Neural progenitor cell (in vitro differentiated cells): ENCODE results near the gene MACROD2. TPM values are rescaled to one million over a fixed set of nuclear protein-coding genes. Genes with fewer than 3 reads are reported as not detected.

ENCODE experiments used
- DNase-seq: peaks from one replicate; pipeline ENCODE4 v3.0.0-alpha.2; 2016; ENCODE audit warnings: low spot score
- H2AFZ ChIP-seq: fragments of 200-600 bp; sonication (generic); replicated peaks from 2 replicates; pipeline ENCODE4 v1.6.1; 2016; ENCODE audit warnings: antibody characterized with exemption
- H3F3A ChIP-seq: fragments of 200-600 bp; sonication (generic); 2 replicates; pipeline ENCODE4 v1.6.1; 2016; ENCODE audit warnings: antibody characterized with exemption, low read depth
- H3K27ac ChIP-seq: fragments of 200-600 bp; sonication (generic); 2 replicates; pipeline ENCODE4 v1.5.1; 2016; ENCODE audit warnings: mild to moderate bottlenecking
- H3K27me3 ChIP-seq: fragments of 200-600 bp; sonication (generic); 2 replicates; pipeline ENCODE4 v1.6.1; 2016; ENCODE audit warnings: mild to moderate bottlenecking, moderate library complexity
- H3K36me3 ChIP-seq: fragments of 200-600 bp; sonication (generic); 2 replicates; pipeline ENCODE4 v1.5.1; 2016
- H3K4me1 ChIP-seq: fragments of 200-600 bp; sonication (generic); 2 replicates; pipeline ENCODE4 v1.6.1; 2016; ENCODE audit warnings: mixed run types
- H3K4me2 ChIP-seq: fragments of 200-600 bp; sonication (generic); 2 replicates; pipeline ENCODE4 v1.6.1; 2016
- H3K4me3 ChIP-seq: fragments of 200-600 bp; sonication (generic); 2 replicates; pipeline ENCODE4 v1.5.1; 2016
- H3K79me2 ChIP-seq: fragments of 200-600 bp; sonication (generic); 2 replicates; pipeline ENCODE4 v1.6.1; 2016; ENCODE audit warnings: low read depth
- H3K9ac ChIP-seq: fragments of 200-600 bp; sonication (generic); 2 replicates; pipeline ENCODE4 v1.6.1; 2016
- H3K9me3 ChIP-seq: fragments of 200-600 bp; sonication (generic); 2 replicates; pipeline ENCODE4 v1.5.1; 2016; ENCODE audit warnings: low read depth
- H4K20me1 ChIP-seq: fragments of 200-600 bp; sonication (generic); 2 replicates; pipeline ENCODE4 v1.6.1; 2016; ENCODE audit warnings: low read depth
- H3K27ac Mint-ChIP-seq: 3 replicates; pipeline ENCODE4 v1.8.0; 2021; ENCODE audit warnings: mixed read lengths
- H3K27me3 Mint-ChIP-seq: 2 replicates; pipeline ENCODE4 v1.8.0; 2022; ENCODE audit warnings: low read depth, mild to moderate bottlenecking, inconsistent platforms, moderate library complexity, mixed read lengths; ENCODE audit not compliant: insufficient read depth
- H3K36me3 Mint-ChIP-seq: 3 replicates; pipeline ENCODE4 v1.8.0; 2021; ENCODE audit warnings: mixed read lengths
- H3K4me1 Mint-ChIP-seq: 3 replicates; pipeline ENCODE4 v1.8.0; 2021; ENCODE audit warnings: mixed read lengths
- H3K4me3 Mint-ChIP-seq: 3 replicates; pipeline ENCODE4 v1.8.0; 2021; ENCODE audit warnings: mild to moderate bottlenecking, moderate library complexity, mixed read lengths
- H3K9me3 Mint-ChIP-seq: 3 replicates; pipeline ENCODE4 v1.8.0; 2020; ENCODE audit warnings: mixed read lengths
- CTCF ChIP-seq: fragments of 200-600 bp; sonication (generic); IDR thresholded peaks from 2 replicates; pipeline ENCODE4 v1.5.1; 2017; ENCODE audit warnings: antibody characterized with exemption, mild to moderate bottlenecking
- EZH2 ChIP-seq: fragments of 200-600 bp; sonication (generic); IDR thresholded peaks from 2 replicates; pipeline ENCODE4 v1.6.1; 2017; ENCODE audit warnings: antibody characterized with exemption, mild to moderate bottlenecking, moderate library complexity
- EZH2phosphoT487 ChIP-seq: fragments of 200-600 bp; sonication (generic); IDR thresholded peaks from 2 replicates; pipeline ENCODE4 v1.6.1; 2017; ENCODE audit warnings: antibody characterized with exemption
- total RNA-seq: library from RNA; depleted of rRNA; stranded (reverse); fragments of >200 nt; gene quantifications from 2 replicates; pipeline ENCODE4 v1.2.3, GENCODE V29; 2015; ENCODE audit warnings: low replicate concordance

The MACROD2 gene
- total RNA-seq, 1 donor from 2014 or later, result 11.9 TPM

- Histone ChIP-seq H4K20me1 (no peaks in the 10 kb centered on the region), H3F3A (peaks cover 8% of the 10 kb centered on the region), H3K4me1 (peaks cover 9% of the 10 kb centered on the region), H2AFZ (no peak overlapping the region), H3K27ac (no peak overlapping the region), H3K4me3 (no peak overlapping the region), H3K36me3 (no peaks in the 10 kb centered on the region), H3K4me2 (no peak overlapping the region), H3K27me3 (no peaks in the 10 kb centered on the region), H3K79me2 (no peaks in the 10 kb centered on the region), H3K9me3 (no peaks in the 10 kb centered on the region), H3K9ac (no peak overlapping the region)
- Mint-ChIP-seq H3K36me3 (no peaks in the 10 kb centered on the region), H3K4me3 (no peak overlapping the region), H3K27ac (no peak overlapping the region), H3K9me3 (no peaks in the 10 kb centered on the region), H3K27me3 (peaks cover 3% of the 10 kb centered on the region), H3K4me1 (peaks cover 8% of the 10 kb centered on the region)
- no peak for DNase-seq
- TF ChIP-seq CTCF (no peak), EZH2 (no peak), EZH2phosphoT487 (no peak)
Measured at GRCh38 chr20:15817351-15817750, 1822.0 kb downstream of the MACROD2 start.

DNA sequence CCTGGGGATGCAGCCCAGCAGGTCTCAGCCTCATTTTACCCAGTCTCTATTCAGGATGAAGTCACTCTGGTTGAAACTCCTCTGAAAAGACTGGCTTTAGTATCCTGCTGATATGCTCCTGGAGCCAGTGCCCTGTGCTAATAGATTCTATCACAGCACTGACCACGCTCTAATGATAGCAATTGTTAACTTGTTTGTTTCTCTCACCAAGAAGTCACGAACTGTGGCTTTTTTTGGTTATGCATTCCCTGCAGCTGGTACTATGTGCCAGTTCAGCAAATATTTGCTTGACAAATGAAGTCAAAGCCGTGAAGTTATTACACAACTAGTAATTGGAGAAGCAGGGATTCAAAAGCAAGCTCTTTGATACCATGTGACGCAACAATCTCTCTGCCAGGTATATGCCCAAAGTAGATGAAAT, 1823.3 kb downstream of the MACROD2 start:
- no peaks in the 10 kb centered on the region for H3K79me2 ChIP-seq
- DNase-seq, result peak; percentile 13
- no peak overlapping the region for H3K9ac ChIP-seq
- no peaks in the 10 kb centered on the region for H3K36me3 Mint-ChIP-seq
- no peaks in the 10 kb centered on the region for H4K20me1 ChIP-seq
- no peak overlapping the region for H3K4me3 Mint-ChIP-seq
- H3K36me3 ChIP-seq, result no peaks in the 10 kb centered on the region
- H3K9me3 ChIP-seq, result no peaks in the 10 kb centered on the region
- peak overlapping the region; percentile 36 for H3K4me2 ChIP-seq
- no peaks in the 10 kb centered on the region for H3K9me3 Mint-ChIP-seq
- H3F3A ChIP-seq, result peaks cover 8% of the 10 kb centered on the region
- H3K27me3 ChIP-seq, result no peaks in the 10 kb centered on the region
- H3K4me1 ChIP-seq, result peaks cover 9% of the 10 kb centered on the region
- no peak overlapping the region for H3K4me3 ChIP-seq
- no peak overlapping the region for H2AFZ ChIP-seq
- no peak overlapping the region for H3K27ac ChIP-seq
- H3K4me1 Mint-ChIP-seq, result peaks cover 8% of the 10 kb centered on the region
- no peak overlapping the region for H3K27ac Mint-ChIP-seq
- no peak for TF ChIP-seq EZH2
- TF ChIP-seq EZH2phosphoT487, result no peak
- no peak for TF ChIP-seq CTCF
- peaks cover 3% of the 10 kb centered on the region for H3K27me3 Mint-ChIP-seq

- H3K4me1 ChIP-seq, result peaks cover 3% of the 10 kb centered on the region
- H3K4me3 ChIP-seq, result no peak overlapping the region
- peaks cover 3% of the 10 kb centered on the region for H3F3A ChIP-seq
- H3K79me2 ChIP-seq, result no peaks in the 10 kb centered on the region
- H3K27ac Mint-ChIP-seq, result no peak overlapping the region
- TF ChIP-seq CTCF (no peak), EZH2phosphoT487 (no peak), EZH2 (no peak)
- H3K9me3 Mint-ChIP-seq, result no peaks in the 10 kb centered on the region
- H3K4me3 Mint-ChIP-seq, result no peak overlapping the region
- no peak overlapping the region for H3K9ac ChIP-seq
- H3K27me3 ChIP-seq, result no peaks in the 10 kb centered on the region
- no peak for DNase-seq
- no peaks in the 10 kb centered on the region for H3K36me3 Mint-ChIP-seq
- H3K4me1 Mint-ChIP-seq, result peaks cover 5% of the 10 kb centered on the region
- no peak overlapping the region for H3K27ac ChIP-seq
- no peaks in the 10 kb centered on the region for H4K20me1 ChIP-seq
- no peaks in the 10 kb centered on the region for H3K27me3 Mint-ChIP-seq
- no peaks in the 10 kb centered on the region for H3K36me3 ChIP-seq
- no peak overlapping the region for H2AFZ ChIP-seq
- no peaks in the 10 kb centered on the region for H3K9me3 ChIP-seq
- H3K4me2 ChIP-seq, result no peak overlapping the region
Measured at GRCh38 chr20:15823718-15824117, 1828.4 kb downstream of the MACROD2 start.
